HepG2 (cell line): ENCODE measurements around the gene PAM16. TPM values are rescaled to one million over a fixed set of nuclear protein-coding genes. Genes with fewer than 3 reads are reported as not detected.

Experiments used
- AGO2 ChIP-seq: fragments of 200-400 bp; formaldehyde crosslinking; optimal IDR thresholded peaks from 2 replicates; pipeline ENCODE3; 2017; ENCODE audit warnings: mild to moderate bottlenecking, low read depth, low read length, moderate library complexity
- ARNT ChIP-seq: fragments of 450-650 bp; IDR thresholded peaks from 2 replicates; pipeline ENCODE4 v1.6.1; 2017
- ATF5 ChIP-seq: sonication (generic); formaldehyde crosslinking; IDR thresholded peaks from 2 replicates; pipeline ENCODE4 v1.4.0; 2020; ENCODE audit warnings: mild to moderate bottlenecking, low read depth, missing genetic modification reagents
- DNMT3B ChIP-seq: conservative IDR thresholded peaks from 2 replicates; pipeline ENCODE4 v1.6.1; 2016; ENCODE audit warnings: missing biosample characterization, control low read depth
- EED ChIP-seq: sonication (generic); formaldehyde crosslinking; IDR thresholded peaks from 2 replicates; pipeline ENCODE4 v1.5.0; 2020; ENCODE audit warnings: mild to moderate bottlenecking, missing genetic modification reagents
- FOXA1 ChIP-seq, 2 experiments: fragments of 450-650 bp in 1 of 2; sonication (generic) in 1 of 2; formaldehyde crosslinking in 1 of 2; IDR thresholded peaks; 2 replicates each; pipeline versions ENCODE4 v1.4.0 to v1.6.1; 2016 to 2020; ENCODE audit warnings: missing genetic modification reagents in 1 of 2
- FOXA3 ChIP-seq: IDR thresholded peaks from 2 replicates; pipeline ENCODE4 v1.6.1; 2016; ENCODE audit warnings: missing genetic modification reagents, missing compliant biosample characterization
- HMGA1 ChIP-seq: sonication (generic); formaldehyde crosslinking; conservative IDR thresholded peaks from 2 replicates; pipeline ENCODE4 v1.4.0; 2020; ENCODE audit warnings: missing genetic modification reagents
- KDM2A ChIP-seq: sonication (generic); formaldehyde crosslinking; IDR thresholded peaks from 2 replicates; pipeline ENCODE4 v1.4.0; 2020; ENCODE audit warnings: low read depth, missing genetic modification reagents, borderline replicate concordance
- MBD4 ChIP-seq: IDR thresholded peaks from 2 replicates; pipeline ENCODE4 v1.6.1; 2012; ENCODE audit warnings: low read length, inconsistent platforms, borderline replicate concordance
- RAD21 ChIP-seq: fragments of 450-650 bp; formaldehyde crosslinking; IDR thresholded peaks from 2 replicates; pipeline ENCODE4 v1.5.0; 2020; ENCODE audit warnings: mild to moderate bottlenecking
- RBFOX2 ChIP-seq: fragments of 200-400 bp; formaldehyde crosslinking; IDR thresholded peaks from 2 replicates; pipeline ENCODE4 v1.6.1; 2017; ENCODE audit warnings: low read depth, mild to moderate bottlenecking, low read length
- RBM22 ChIP-seq: fragments of 200-400 bp; formaldehyde crosslinking; optimal IDR thresholded peaks from 2 replicates; pipeline ENCODE3; 2017; ENCODE audit warnings: mild to moderate bottlenecking, low read length, moderate library complexity
- RXRB ChIP-seq: IDR thresholded peaks from 2 replicates; pipeline ENCODE4 v1.6.1; 2016; ENCODE audit warnings: borderline replicate concordance, missing genetic modification reagents, missing compliant biosample characterization
- SALL1 ChIP-seq: sonication (generic); formaldehyde crosslinking; IDR thresholded peaks from 2 replicates; pipeline ENCODE4 v1.8.0; 2022; ENCODE audit warnings: mild to moderate bottlenecking, missing genetic modification reagents
- SOX6 ChIP-seq, 2 experiments: fragments of 450-650 bp in 1 of 2; sonication (generic) in 1 of 2; formaldehyde crosslinking in 1 of 2; IDR thresholded peaks; 2 replicates each; pipeline versions ENCODE4 v1.4.0 to v1.6.1; 2017 to 2020; ENCODE audit warnings: antibody characterized with exemption in 1 of 2, mild to moderate bottlenecking in 1 of 2, missing genetic modification reagents in 1 of 2
- SP4 ChIP-seq: sonication (generic); formaldehyde crosslinking; IDR thresholded peaks from 2 replicates; pipeline ENCODE4 v1.8.1; 2023; ENCODE audit warnings: mild to moderate bottlenecking, missing genetic modification reagents
- SRSF1 ChIP-seq: fragments of 200-400 bp; formaldehyde crosslinking; optimal IDR thresholded peaks from 2 replicates; pipeline ENCODE3; 2017; ENCODE audit warnings: mild to moderate bottlenecking, low read depth, low read length, moderate library complexity
- ZBTB21 ChIP-seq: sonication (generic); formaldehyde crosslinking; IDR thresholded peaks from 2 replicates; pipeline ENCODE4 v1.4.0; 2020; ENCODE audit warnings: missing genetic modification reagents
- ZNF7 ChIP-seq: IDR thresholded peaks from 2 replicates; pipeline ENCODE4 v1.6.1; 2016; ENCODE audit warnings: missing biosample characterization, missing genetic modification reagents
- polyA plus RNA-seq, 8 experiments: library from polyadenylated mRNA; depleted of rRNA in 3 of 8; stranded (reverse) in 7 of 8; unstranded in 1 of 8; fragments of >200 nt; fragmentation: Illumina TruSeq in 4 of 8; extraction: Trizol in 4 of 8; gene quantifications; 2 replicates each; pipeline versions ENCODE4 v1.2.1 to v1.2.3, GENCODE V29; 2011 to 2016; ENCODE audit warnings: low read depth in 4 of 8, missing spikeins in 1 of 8, mixed read lengths in 1 of 8; ENCODE audit not compliant: insufficient read depth in 1 of 8
- total RNA-seq, 5 experiments: library from RNA; depleted of rRNA; stranded (reverse); fragments of >200 nt; fragmentation: Illumina TruSeq; extraction: Trizol; gene quantifications; 2 replicates each; pipeline ENCODE4 v1.2.3, GENCODE V29; 2016; ENCODE audit warnings: low read depth in 1 of 5
- TF ChIP-seq, protein P1 (sequence below): sonication (generic); formaldehyde crosslinking; IDR thresholded peaks from 2 replicates; pipeline ENCODE4 v1.5.1; 2020; ENCODE audit warnings: mild to moderate bottlenecking, missing genetic modification reagents, borderline replicate concordance
- TF ChIP-seq, protein P2 (sequence below): sonication (generic); formaldehyde crosslinking; IDR thresholded peaks from 2 replicates; pipeline ENCODE4 v1.8.0; 2022; ENCODE audit warnings: missing genetic modification reagents, low read depth, mild to moderate bottlenecking, borderline replicate concordance
- TF ChIP-seq, protein P3 (sequence below): sonication (generic); formaldehyde crosslinking; IDR thresholded peaks from 2 replicates; pipeline ENCODE4 v1.4.0; 2020; ENCODE audit warnings: missing genetic modification reagents

PAM16 gene
- total and polyA plus RNA-seq, 2 of the 13 experiments (the other 11 are each of a cell fraction or from before 2014, with no cell fraction given), result 51.5 to 51.8 TPM

- TF ChIP-seq, protein P1, sequence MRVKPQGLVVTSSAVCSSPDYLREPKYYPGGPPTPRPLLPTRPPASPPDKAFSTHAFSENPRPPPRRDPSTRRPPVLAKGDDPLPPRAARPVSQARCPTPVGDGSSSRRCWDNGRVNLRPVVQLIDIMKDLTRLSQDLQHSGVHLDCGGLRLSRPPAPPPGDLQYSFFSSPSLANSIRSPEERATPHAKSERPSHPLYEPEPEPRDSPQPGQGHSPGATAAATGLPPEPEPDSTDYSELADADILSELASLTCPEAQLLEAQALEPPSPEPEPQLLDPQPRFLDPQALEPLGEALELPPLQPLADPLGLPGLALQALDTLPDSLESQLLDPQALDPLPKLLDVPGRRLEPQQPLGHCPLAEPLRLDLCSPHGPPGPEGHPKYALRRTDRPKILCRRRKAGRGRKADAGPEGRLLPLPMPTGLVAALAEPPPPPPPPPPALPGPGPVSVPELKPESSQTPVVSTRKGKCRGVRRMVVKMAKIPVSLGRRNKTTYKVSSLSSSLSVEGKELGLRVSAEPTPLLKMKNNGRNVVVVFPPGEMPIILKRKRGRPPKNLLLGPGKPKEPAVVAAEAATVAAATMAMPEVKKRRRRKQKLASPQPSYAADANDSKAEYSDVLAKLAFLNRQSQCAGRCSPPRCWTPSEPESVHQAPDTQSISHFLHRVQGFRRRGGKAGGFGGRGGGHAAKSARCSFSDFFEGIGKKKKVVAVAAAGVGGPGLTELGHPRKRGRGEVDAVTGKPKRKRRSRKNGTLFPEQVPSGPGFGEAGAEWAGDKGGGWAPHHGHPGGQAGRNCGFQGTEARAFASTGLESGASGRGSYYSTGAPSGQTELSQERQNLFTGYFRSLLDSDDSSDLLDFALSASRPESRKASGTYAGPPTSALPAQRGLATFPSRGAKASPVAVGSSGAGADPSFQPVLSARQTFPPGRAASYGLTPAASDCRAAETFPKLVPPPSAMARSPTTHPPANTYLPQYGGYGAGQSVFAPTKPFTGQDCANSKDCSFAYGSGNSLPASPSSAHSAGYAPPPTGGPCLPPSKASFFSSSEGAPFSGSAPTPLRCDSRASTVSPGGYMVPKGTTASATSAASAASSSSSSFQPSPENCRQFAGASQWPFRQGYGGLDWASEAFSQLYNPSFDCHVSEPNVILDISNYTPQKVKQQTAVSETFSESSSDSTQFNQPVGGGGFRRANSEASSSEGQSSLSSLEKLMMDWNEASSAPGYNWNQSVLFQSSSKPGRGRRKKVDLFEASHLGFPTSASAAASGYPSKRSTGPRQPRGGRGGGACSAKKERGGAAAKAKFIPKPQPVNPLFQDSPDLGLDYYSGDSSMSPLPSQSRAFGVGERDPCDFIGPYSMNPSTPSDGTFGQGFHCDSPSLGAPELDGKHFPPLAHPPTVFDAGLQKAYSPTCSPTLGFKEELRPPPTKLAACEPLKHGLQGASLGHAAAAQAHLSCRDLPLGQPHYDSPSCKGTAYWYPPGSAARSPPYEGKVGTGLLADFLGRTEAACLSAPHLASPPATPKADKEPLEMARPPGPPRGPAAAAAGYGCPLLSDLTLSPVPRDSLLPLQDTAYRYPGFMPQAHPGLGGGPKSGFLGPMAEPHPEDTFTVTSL, result peak; percentile 53; the same call in 1 of the 2 replicates
- no peak for TF ChIP-seq DNMT3B (CRISPR knock-in tag)
- no peak for TF ChIP-seq ZNF7 (CRISPR knock-in tag)
- TF ChIP-seq MBD4, result no peak
- TF ChIP-seq, protein P2, sequence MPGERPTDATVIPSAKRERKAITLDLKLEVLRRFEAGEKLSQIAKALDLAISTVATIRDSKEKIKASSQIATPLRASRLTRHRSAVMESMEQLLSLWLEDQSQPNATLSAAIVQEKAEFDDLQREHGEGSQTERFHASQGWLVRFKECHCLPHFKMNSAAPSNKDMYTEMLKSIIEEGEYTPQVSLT, result no peak
- no peak for TF ChIP-seq SOX6 (IDR thresholded peaks at IDR 0.05)
- TF ChIP-seq SOX6 (CRISPR knock-in tag; IDR thresholded peaks at IDR 0.05), result peak; percentile 71
- TF ChIP-seq RBM22, result no peak
- peak; percentile 76 for TF ChIP-seq SALL1 (CRISPR knock-in tag)
- TF ChIP-seq HMGA1 (CRISPR knock-in tag), result no peak
- TF ChIP-seq, protein P3, sequence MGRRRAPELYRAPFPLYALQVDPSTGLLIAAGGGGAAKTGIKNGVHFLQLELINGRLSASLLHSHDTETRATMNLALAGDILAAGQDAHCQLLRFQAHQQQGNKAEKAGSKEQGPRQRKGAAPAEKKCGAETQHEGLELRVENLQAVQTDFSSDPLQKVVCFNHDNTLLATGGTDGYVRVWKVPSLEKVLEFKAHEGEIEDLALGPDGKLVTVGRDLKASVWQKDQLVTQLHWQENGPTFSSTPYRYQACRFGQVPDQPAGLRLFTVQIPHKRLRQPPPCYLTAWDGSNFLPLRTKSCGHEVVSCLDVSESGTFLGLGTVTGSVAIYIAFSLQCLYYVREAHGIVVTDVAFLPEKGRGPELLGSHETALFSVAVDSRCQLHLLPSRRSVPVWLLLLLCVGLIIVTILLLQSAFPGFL (CRISPR knock-in tag), result no peak
- TF ChIP-seq KDM2A, result no peak
- TF ChIP-seq ZBTB21 (CRISPR knock-in tag), result no peak
- 0 out of 2 replicates have a peak, but pooled peaks have one; percentile 17 for TF ChIP-seq RAD21
- TF ChIP-seq RXRB, result peak; percentile 67
- no peak for TF ChIP-seq ARNT
- no peak for TF ChIP-seq EED (CRISPR knock-in tag)
- no peak for TF ChIP-seq FOXA1 (IDR thresholded peaks at IDR 0.05)
- TF ChIP-seq FOXA1 (CRISPR knock-in tag; IDR thresholded peaks at IDR 0.05), result peak; percentile 88
- TF ChIP-seq RBFOX2, result 0 out of 2 replicates have a peak, but pooled peaks have one; percentile 8
- no peak for TF ChIP-seq SRSF1
- no peak for TF ChIP-seq SP4 (CRISPR knock-in tag)
- TF ChIP-seq FOXA3 (CRISPR knock-in tag), result peak; percentile 81
- TF ChIP-seq AGO2, result peak; percentile 40
- no peak for TF ChIP-seq ATF5
These were observed 21.6 kb upstream of the PAM16 start (continued) for GRCh38 chr16:4372578-4373355.
